T-helper 17 cell (primary cell): ENCODE data around the gene PCBP3. TPM values are rescaled to one million over a fixed set of nuclear protein-coding genes. Genes with fewer than 3 reads are reported as not detected.
A peak's percentile ranks its signal among the peaks of the same experiment; 100 is the strongest.

Experiments used
- ATAC-seq: fragments of 150-1000 bp; cut with Tn5 transposase; 2 replicates; pipeline ENCODE4 v1.10.0; 2021; ENCODE audit warnings: mild to moderate bottlenecking, moderate library complexity
- DNase-seq, 3 donors: peaks; one replicate each; pipeline versions ENCODE4 v3.0.0 to v3.0.0-alpha.2; 2020 to 2021
- H3K9me3 ChIP-seq: one replicate; pipeline ENCODE4 v1.7.0; 2013; ENCODE audit warnings: low read length, mild to moderate bottlenecking; ENCODE audit not compliant: control insufficient read depth, poor library complexity, severe bottlenecking
- H3K27ac Mint-ChIP-seq: one replicate; pipeline ENCODE4 v1.8.0; 2022; ENCODE audit warnings: mild to moderate bottlenecking, moderate library complexity, mixed read lengths
- H3K27me3 Mint-ChIP-seq: one replicate; pipeline ENCODE4 v1.8.0; 2022; ENCODE audit warnings: mixed read lengths
- H3K36me3 Mint-ChIP-seq: one replicate; pipeline ENCODE4 v1.8.0; 2022; ENCODE audit warnings: low read depth, mixed read lengths
- H3K4me1 Mint-ChIP-seq: one replicate; pipeline ENCODE4 v1.8.0; 2022; ENCODE audit warnings: mild to moderate bottlenecking, mixed read lengths
- H3K4me3 Mint-ChIP-seq: one replicate; pipeline ENCODE4 v1.8.0; 2022; ENCODE audit warnings: mild to moderate bottlenecking, moderate library complexity, mixed read lengths
- total RNA-seq, 4 donors: library from RNA in 2 of 4; stranded (reverse) in 2 of 4; gene quantifications; one replicate each; pipeline ENCODE4 v1.2.3 and lab custom pipeline; 2022 to 2026

The PCBP3 gene
- total RNA-seq, 2 donors from 2014 or later: 0.91 to 4.2 TPM

DNA sequence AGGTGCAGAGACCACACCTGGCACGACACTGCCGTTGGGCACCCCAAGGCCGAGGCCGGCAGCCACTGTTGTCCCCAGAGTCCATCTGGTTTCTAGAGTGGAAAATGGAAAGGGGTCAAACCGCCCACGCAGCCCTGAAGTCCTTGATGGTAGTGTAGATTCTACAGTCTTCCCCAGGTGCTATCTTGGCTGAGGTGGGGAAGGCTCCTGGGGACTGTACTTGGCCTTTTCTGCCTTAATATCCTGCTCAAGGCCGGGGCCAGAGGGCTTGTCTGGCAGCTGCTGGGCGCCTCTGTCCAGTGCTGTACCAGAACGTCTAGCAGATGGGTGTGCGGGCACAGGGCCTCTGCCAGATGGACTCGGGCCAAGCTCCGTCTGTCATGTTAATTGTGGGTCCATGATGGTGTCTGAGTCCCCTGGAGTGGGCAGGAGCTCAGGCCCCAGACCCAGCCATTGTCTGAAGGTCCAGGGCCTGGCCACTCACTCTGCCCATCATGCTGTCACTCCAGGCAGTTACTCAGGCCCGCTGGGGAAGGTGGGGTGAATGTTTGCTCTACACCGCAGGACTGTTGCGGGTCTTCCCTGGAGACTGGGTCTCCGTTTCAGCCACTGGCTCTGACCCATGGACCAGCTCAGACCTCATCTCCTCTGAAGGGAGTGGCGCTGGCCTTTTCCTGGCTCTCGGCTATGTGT, 176.1 kb downstream of the PCBP3 start:
- ATAC-seq (no peak), DNase-seq (no peak)
- Mint-ChIP-seq H3K4me1 (peaks cover 12% of the 10 kb centered on the region), H3K27me3 (peaks cover 28% of the 10 kb centered on the region), H3K27ac (peak overlapping the region; percentile 27), H3K4me3 (no peak overlapping the region), H3K36me3 (no peaks in the 10 kb centered on the region)
- H3K9me3 ChIP-seq: no peaks in the 10 kb centered on the region

GRCh38 chr21:45820171-45821091, 176.9 kb downstream of the PCBP3 start:
- no peak overlapping the region for H3K4me3 Mint-ChIP-seq
- no peaks in the 10 kb centered on the region for H3K36me3 Mint-ChIP-seq
- H3K9me3 ChIP-seq: no peaks in the 10 kb centered on the region
- H3K4me1 Mint-ChIP-seq: peaks cover 14% of the 10 kb centered on the region
- peak; percentile 62 to 70 (median 64) for DNase-seq
- H3K27me3 Mint-ChIP-seq: peaks cover 28% of the 10 kb centered on the region
- peak overlapping the region; percentile 27 for H3K27ac Mint-ChIP-seq
- peak; percentile 74 for ATAC-seq

DNA sequence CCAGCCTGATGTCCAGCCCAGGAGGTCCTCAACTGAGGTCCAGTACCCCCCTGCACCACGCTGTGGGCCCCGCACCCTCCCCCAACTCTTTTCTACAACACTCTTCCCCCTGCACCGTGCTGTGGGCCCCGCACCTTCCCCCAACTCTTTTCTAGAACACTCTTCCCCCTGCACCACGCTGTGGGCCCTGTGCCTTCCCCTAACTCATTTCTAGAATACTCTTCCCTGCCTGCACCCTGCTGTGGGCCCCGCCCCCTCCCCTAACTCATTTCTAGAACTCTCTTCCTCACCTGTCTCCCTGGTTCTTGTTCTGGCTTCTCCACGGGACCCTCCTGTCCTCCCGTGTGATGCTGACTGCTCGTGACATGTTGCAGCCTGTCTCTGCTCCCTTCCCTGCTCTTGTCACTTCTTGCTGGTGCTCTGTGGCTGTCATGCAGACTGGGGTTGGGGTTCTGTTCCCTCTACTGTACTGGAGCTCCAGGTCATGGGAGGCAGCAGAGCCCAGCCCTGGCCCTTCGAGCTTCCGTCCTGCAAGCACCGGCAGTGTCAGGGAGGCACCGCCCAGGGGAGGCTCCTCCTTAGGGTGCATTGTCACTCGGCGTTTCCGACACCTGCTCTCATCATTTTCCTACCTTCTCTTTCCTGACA, 177.9 kb downstream of the PCBP3 start:
- Mint-ChIP-seq H3K36me3 (no peaks in the 10 kb centered on the region), H3K27me3 (peaks cover 28% of the 10 kb centered on the region), H3K4me1 (peaks cover 14% of the 10 kb centered on the region), H3K27ac (no peak overlapping the region), H3K4me3 (no peak overlapping the region)
- ATAC-seq: no peak
- no peak for DNase-seq
- no peaks in the 10 kb centered on the region for H3K9me3 ChIP-seq

DNA sequence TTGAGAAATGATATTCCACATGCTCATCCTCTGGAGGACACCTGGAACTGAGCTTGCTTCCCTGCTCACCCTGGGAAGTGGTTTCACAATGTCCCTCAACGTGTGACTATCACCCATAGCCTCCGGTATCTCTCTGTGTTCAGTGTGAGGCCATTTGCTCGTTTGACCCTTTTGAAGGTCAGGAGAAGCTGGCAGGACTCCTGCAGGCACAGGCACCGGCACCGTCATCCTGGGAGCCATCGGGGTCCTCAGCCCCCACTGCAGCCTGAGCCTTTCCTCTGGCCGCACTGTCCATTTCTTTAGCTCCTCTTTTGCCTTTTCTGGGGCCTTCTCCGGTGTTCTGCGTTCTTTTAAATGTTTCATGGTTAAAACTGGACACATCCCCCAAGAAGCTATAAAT, 178.5 kb downstream of the PCBP3 start:
- Mint-ChIP-seq H3K27ac (peak overlapping the region; percentile 34), H3K4me3 (no peak overlapping the region), H3K4me1 (peaks cover 14% of the 10 kb centered on the region), H3K27me3 (peaks cover 28% of the 10 kb centered on the region), H3K36me3 (no peaks in the 10 kb centered on the region)
- DNase-seq: no peak
- H3K9me3 ChIP-seq: no peaks in the 10 kb centered on the region
- ATAC-seq: no peak

GRCh38 chr21:45822429-45823099, 179.0 kb downstream of the PCBP3 start:
- no peak overlapping the region for H3K27ac Mint-ChIP-seq
- peaks cover 19% of the 10 kb centered on the region for H3K4me1 Mint-ChIP-seq
- ATAC-seq: no peak
- H3K27me3 Mint-ChIP-seq: peaks cover 28% of the 10 kb centered on the region
- no peaks in the 10 kb centered on the region for H3K36me3 Mint-ChIP-seq
- DNase-seq: no peak
- H3K9me3 ChIP-seq: no peaks in the 10 kb centered on the region
- H3K4me3 Mint-ChIP-seq: no peak overlapping the region

- DNase-seq: no peak
- no peaks in the 10 kb centered on the region for H3K9me3 ChIP-seq
- Mint-ChIP-seq H3K36me3 (no peaks in the 10 kb centered on the region), H3K27ac (no peak overlapping the region), H3K4me1 (peaks cover 20% of the 10 kb centered on the region), H3K4me3 (no peak overlapping the region), H3K27me3 (peaks cover 28% of the 10 kb centered on the region)
- ATAC-seq: no peak
These were observed 179.7 kb downstream of the PCBP3 start for GRCh38 chr21:45823100-45823681.

- H3K27me3 Mint-ChIP-seq: peaks cover 28% of the 10 kb centered on the region
- H3K36me3 Mint-ChIP-seq: no peaks in the 10 kb centered on the region
- peaks cover 11% of the 10 kb centered on the region for H3K4me1 Mint-ChIP-seq
- H3K9me3 ChIP-seq: no peaks in the 10 kb centered on the region
- no peak overlapping the region for H3K27ac Mint-ChIP-seq
- no peak for DNase-seq
- no peak overlapping the region for H3K4me3 Mint-ChIP-seq
- no peak for ATAC-seq
These were observed 181.2 kb downstream of the PCBP3 start for GRCh38 chr21:45824546-45825215.

- H3K27ac Mint-ChIP-seq: no peak overlapping the region
- ATAC-seq (no peak), DNase-seq (no peak)
- no peaks in the 10 kb centered on the region for H3K36me3 Mint-ChIP-seq
- H3K4me1 Mint-ChIP-seq: peaks cover 11% of the 10 kb centered on the region
- H3K27me3 Mint-ChIP-seq: peaks cover 27% of the 10 kb centered on the region
- H3K4me3 Mint-ChIP-seq: no peak overlapping the region
- no peaks in the 10 kb centered on the region for H3K9me3 ChIP-seq
These were observed 181.7 kb downstream of the PCBP3 start for GRCh38 chr21:45825219-45825618.

GRCh38 chr21:45826676-45827301, 183.3 kb downstream of the PCBP3 start:
- H3K4me1 Mint-ChIP-seq: peaks cover 8% of the 10 kb centered on the region
- ATAC-seq: no peak
- H3K36me3 Mint-ChIP-seq: peaks cover 1% of the 10 kb centered on the region
- no peak overlapping the region for H3K4me3 Mint-ChIP-seq
- DNase-seq: no peak
- peak overlapping the region; percentile 88 for H3K27ac Mint-ChIP-seq
- no peaks in the 10 kb centered on the region for H3K9me3 ChIP-seq
- H3K27me3 Mint-ChIP-seq: peaks cover 15% of the 10 kb centered on the region

GRCh38 chr21:45827302-45827692, 183.8 kb downstream of the PCBP3 start:
- Mint-ChIP-seq H3K27me3 (peaks cover 10% of the 10 kb centered on the region), H3K4me1 (peaks cover 8% of the 10 kb centered on the region), H3K4me3 (peak overlapping the region; percentile 59), H3K27ac (peak overlapping the region; percentile 88), H3K36me3 (peaks cover 2% of the 10 kb centered on the region)
- ATAC-seq (peak; percentile 30), DNase-seq (no peak)
- H3K9me3 ChIP-seq: no peaks in the 10 kb centered on the region

- H3K4me1 Mint-ChIP-seq: peaks cover 8% of the 10 kb centered on the region
- H3K4me3 Mint-ChIP-seq: peak overlapping the region; percentile 59
- DNase-seq (no peak), ATAC-seq (no peak)
- peaks cover 9% of the 10 kb centered on the region for H3K27me3 Mint-ChIP-seq
- H3K9me3 ChIP-seq: no peaks in the 10 kb centered on the region
- peaks cover 2% of the 10 kb centered on the region for H3K36me3 Mint-ChIP-seq
- H3K27ac Mint-ChIP-seq: peak overlapping the region; percentile 88
These were observed 184.5 kb downstream of the PCBP3 start for GRCh38 chr21:45827881-45828579.
